Measurements from ENCODE around the gene TMPRSS2.

DNA sequence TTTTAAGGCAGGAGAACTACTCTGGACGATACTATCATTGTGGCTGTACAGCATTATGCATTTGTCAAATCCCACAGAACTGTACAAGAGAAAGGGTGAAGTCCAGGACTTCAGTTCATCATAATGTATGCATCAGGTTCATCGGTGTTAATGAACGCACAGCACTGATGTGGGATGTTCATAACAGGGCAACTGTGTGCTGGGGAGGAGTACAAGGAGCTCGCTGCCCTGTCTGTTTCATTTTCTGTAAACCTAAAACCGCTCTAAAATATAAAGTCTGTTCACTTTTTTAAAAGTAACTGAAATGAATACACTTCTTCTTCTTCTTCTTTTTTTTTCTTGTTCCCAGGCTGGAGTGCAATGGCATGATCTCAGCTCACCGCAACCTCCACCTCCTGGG, 25.0 kb downstream of the TMPRSS2 start:
- TF ChIP-seq POLR2AphosphoS5 (IDR thresholded peaks at IDR 0.05; ENCODE audit: borderline replicate concordance, low read depth, low read length), result no peak
- TF ChIP-seq EZH2 (IDR thresholded peaks at IDR 0.05), result no peak

All from SK-N-MC (cell line).